ENCODE data around the gene C6orf89. TPM values are rescaled to one million over a fixed set of nuclear protein-coding genes. Genes with fewer than 3 reads are reported as not detected.

C6orf89 gene
- total and polyA plus RNA-seq, 2 of the 8 experiments (the other 6 are each of a cell fraction or from before 2014, with no cell fraction given), result 4.6 to 12.3 TPM

DNA sequence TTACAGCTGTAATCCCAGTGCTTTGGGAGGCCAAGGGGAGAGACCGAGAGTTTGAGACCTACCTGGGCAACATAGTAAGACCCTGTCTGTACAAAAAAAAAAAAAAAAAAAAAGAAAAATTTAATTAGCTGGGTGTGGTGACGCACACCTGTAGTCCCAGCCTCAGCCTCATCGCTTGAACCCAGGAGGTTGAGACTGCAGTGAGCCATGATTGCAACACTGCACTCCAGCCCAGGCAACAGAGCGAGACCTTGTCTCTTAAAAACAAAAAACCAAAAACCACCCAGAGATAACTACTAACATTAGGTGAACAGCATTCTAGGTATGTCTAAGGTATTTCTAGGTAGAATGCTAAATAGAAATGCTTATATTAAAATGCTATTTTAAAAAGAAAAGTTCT lies 47.8 kb downstream of the C6orf89 start:
- CTCF ChIA-PET (ENCODE audit: partially characterized antibody), result no interaction called here
- Histone ChIP-seq H3K79me1 (ENCODE audit: low read depth, low read length) (no peaks in the 10 kb centered on the region), H3K23me2 (ENCODE audit: low read depth, low read length) (no peaks in the 10 kb centered on the region), H3K4ac (replicated peaks; ENCODE audit: insufficient read length, low read depth, low read length) (no peak overlapping the region), H2AK5ac (ENCODE audit: low read depth, low read length) (no peak overlapping the region), H2BK20ac (ENCODE audit: low read length) (no peak overlapping the region), H4K91ac (replicated peaks; ENCODE audit: insufficient read length, low read length) (no peak overlapping the region), H3K56ac (replicated peaks; ENCODE audit: insufficient read length, low read depth, low read length) (no peak overlapping the region), H3K14ac (ENCODE audit: insufficient read length) (no peak overlapping the region), H4K20me1 (replicated peaks in 1 of 2; ENCODE audit: control insufficient read depth in 1 of 2, insufficient read depth in 2 of 2, low read length in 2 of 2) (no peaks in the 10 kb centered on the region), H3K9ac (replicated peaks in 1 of 4; ENCODE audit: extremely low read depth in 1 of 4, low read depth in 3 of 4, low read length in 3 of 4) (no peak overlapping the region), H2BK120ac (replicated peaks; ENCODE audit: low read depth, low read length) (no peak overlapping the region), H3K27ac (ENCODE audit: low read depth, low read length) (no peak overlapping the region), H2BK5ac (ENCODE audit: low read depth, low read length) (no peak overlapping the region), H3K4me3 (ENCODE audit: extremely low read depth in 1 of 4, insufficient read depth in 2 of 4, low read depth in 3 of 4, low read length in 4 of 4) (no peak overlapping the region), H3K9me3 (ENCODE audit: insufficient read depth in 2 of 2, low read depth in 1 of 2, low read length in 1 of 2) (no peaks in the 10 kb centered on the region), H4K8ac (ENCODE audit: extremely low read depth, insufficient read depth, low read length) (no peak overlapping the region), H3K79me2 (ENCODE audit: control insufficient read depth in 1 of 2, insufficient read depth in 2 of 2, low read length in 2 of 2) (no peaks in the 10 kb centered on the region), H3K4me1 (replicated peaks in 1 of 4; ENCODE audit: control insufficient read depth in 3 of 4, insufficient read depth in 4 of 4, low read length in 3 of 4) (no peaks in the 10 kb centered on the region), H3K18ac (ENCODE audit: extremely low read depth, low read length) (no peak overlapping the region), H2BK15ac (ENCODE audit: low read length) (no peak overlapping the region), H3K27me3 (replicated peaks in 1 of 4; ENCODE audit: control insufficient read depth in 3 of 4, extremely low read depth in 1 of 4, insufficient read depth in 3 of 4, low read length in 3 of 4) (no peaks in the 10 kb centered on the region), H2BK12ac (ENCODE audit: low read depth, low read length) (no peak overlapping the region), H3K4me2 (ENCODE audit: insufficient read depth in 1 of 2, low read depth in 2 of 2, low read length in 2 of 2) (no peak overlapping the region), H4K5ac (ENCODE audit: insufficient read length, low read depth, low read length) (no peak overlapping the region), H3K23ac (ENCODE audit: insufficient read length) (no peak overlapping the region), H2AFZ (ENCODE audit: low read length) (no peak overlapping the region), H3K36me3 (ENCODE audit: control insufficient read depth in 2 of 4, insufficient read depth in 4 of 4, low read length in 3 of 4) (no peaks in the 10 kb centered on the region)
- 92% methylated on average over 4 of the region's 4 CpGs; no CpG with 5 or more reads in 1 of the 2 experiments for WGBS, 2 experiments (ENCODE audit: extremely low coverage in 1 of 2, insufficient coverage in 1 of 2, insufficient read length in 1 of 2, insufficient replicate concordance in 2 of 2, low coverage in 1 of 2, low lambda C conversion rate in 2 of 2, missing lambda C conversion rate in 1 of 2)
- DNase-seq (ENCODE audit: low read depth in 1 of 2, low spot score in 2 of 2) (no peak), FAIRE-seq (no peak)
- POLR2A ChIA-PET (ENCODE audit: partially characterized antibody), result no interaction called here
- TF ChIP-seq TEAD4 (IDR thresholded peaks at IDR 0.05; ENCODE audit: low read depth, low read length), result no peak
- no peak for TF ChIP-seq NANOG (IDR thresholded peaks at IDR 0.05; ENCODE audit: insufficient read depth, low read depth, low read length, poor library complexity, severe bottlenecking)
- TF ChIP-seq FOSL1 (IDR thresholded peaks at IDR 0.05; ENCODE audit: insufficient read depth, low read depth, low read length), result no peak
- no peak for TF ChIP-seq SP2 (IDR thresholded peaks at IDR 0.05; ENCODE audit: low read length)
- no peak for TF ChIP-seq RFX5 (IDR thresholded peaks at IDR 0.05; ENCODE audit: borderline replicate concordance, low read depth, low read length)
- no peak for TF ChIP-seq CTBP2 (IDR thresholded peaks at IDR 0.05; ENCODE audit: borderline replicate concordance, insufficient read depth, insufficient read length, low read length)
- TF ChIP-seq BCL11A (IDR thresholded peaks at IDR 0.05; ENCODE audit: low read depth in 2 of 2, low read length in 2 of 2), result no peak
